Neural cell (in vitro differentiated cells): ENCODE data around the gene REXO1.

Source experiments
- EZH2 ChIP-seq: fragments of 200-600, 300-800 bp; shearing (Covaris generic), sonication (generic); IDR thresholded peaks from 2 replicates; pipeline ENCODE4 v1.6.1; 2014; ENCODE audit warnings: antibody characterized with exemption, low read length, borderline replicate concordance, mild to moderate bottlenecking; ENCODE audit not compliant: insufficient read depth, poor library complexity, severe bottlenecking
- REST ChIP-seq: IDR thresholded peaks from 2 replicates; pipeline ENCODE4 v1.6.1; 2012; ENCODE audit warnings: borderline replicate concordance
- TF ChIP-seq, protein P1 (sequence below): fragments of 450-650 bp; IDR thresholded peaks from 2 replicates; pipeline ENCODE4 v1.5.1; 2014; ENCODE audit warnings: antibody characterized with exemption, mild to moderate bottlenecking, moderate library complexity; ENCODE audit not compliant: poor library complexity, severe bottlenecking

- TF ChIP-seq REST (no peak), EZH2 (no peak)
- TF ChIP-seq, protein P1, sequence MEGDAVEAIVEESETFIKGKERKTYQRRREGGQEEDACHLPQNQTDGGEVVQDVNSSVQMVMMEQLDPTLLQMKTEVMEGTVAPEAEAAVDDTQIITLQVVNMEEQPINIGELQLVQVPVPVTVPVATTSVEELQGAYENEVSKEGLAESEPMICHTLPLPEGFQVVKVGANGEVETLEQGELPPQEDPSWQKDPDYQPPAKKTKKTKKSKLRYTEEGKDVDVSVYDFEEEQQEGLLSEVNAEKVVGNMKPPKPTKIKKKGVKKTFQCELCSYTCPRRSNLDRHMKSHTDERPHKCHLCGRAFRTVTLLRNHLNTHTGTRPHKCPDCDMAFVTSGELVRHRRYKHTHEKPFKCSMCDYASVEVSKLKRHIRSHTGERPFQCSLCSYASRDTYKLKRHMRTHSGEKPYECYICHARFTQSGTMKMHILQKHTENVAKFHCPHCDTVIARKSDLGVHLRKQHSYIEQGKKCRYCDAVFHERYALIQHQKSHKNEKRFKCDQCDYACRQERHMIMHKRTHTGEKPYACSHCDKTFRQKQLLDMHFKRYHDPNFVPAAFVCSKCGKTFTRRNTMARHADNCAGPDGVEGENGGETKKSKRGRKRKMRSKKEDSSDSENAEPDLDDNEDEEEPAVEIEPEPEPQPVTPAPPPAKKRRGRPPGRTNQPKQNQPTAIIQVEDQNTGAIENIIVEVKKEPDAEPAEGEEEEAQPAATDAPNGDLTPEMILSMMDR: no peak
Measured at GRCh38 chr19:1776606-1777147, 71.6 kb downstream of the REXO1 start.
